NOMO-1 treated with DMSO at 0.1 percent for 48 hours (cell line): Measurements from ENCODE around the gene RAB10.
"Not testable (repeated sequence)": the region's sequence is repeated elsewhere in the genome, so short reads cannot be mapped to it uniquely, and the experiment has no call there.

Experiments used
- DNase-seq: peaks from one replicate; lab custom pipeline; 2025; ENCODE audit not compliant: unreplicated experiment; lab: John Stamatoyannopoulos, UW

The RAB10 gene

DNA sequence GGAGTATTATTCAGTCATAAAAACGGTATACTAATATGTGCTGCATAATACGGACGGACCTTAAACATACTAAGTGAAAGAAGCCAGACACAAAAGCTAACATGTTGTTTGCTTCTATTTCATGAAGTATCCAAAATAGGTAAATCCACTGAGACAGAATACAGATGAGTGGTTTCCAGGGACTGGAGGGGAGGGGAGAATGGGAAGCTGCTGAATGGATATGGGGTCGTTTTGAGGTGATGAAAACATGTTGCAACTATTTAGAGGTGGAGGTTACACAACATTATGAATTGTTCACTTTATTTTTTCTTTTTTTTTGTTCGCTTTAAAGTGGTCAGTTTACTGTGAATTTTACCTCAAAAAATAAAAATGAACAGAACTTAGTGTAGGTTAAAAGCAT, 52.9 kb downstream of the RAB10 start:
- DNase-seq = no peak

DNA sequence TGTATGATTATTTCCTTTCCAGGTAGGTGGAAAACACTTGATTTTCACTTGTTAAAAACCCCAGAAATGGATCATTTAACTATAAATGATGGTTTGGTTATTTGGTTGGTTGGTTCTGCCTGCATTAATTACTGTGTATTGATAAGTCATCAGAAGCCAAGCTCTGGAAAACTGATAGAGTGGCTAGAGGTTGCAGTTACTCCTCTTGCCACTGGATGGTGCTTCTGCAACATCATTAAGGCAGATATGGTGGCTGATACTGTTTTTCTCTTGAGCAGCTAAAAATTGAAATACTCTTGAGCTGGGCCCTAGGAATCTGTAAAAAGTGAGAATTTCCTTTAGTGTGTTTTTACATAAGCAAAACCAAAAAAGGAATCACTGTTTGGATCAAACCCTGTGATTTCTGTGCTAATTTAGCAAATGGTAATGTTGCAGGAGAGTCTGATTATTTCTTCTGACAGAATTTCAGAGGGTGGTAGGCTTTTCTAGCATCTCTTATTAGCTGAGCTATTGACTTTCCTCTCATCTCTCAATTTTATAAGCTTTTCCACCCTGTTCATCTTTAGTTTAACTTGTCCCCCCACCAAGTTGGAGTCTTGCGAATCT, 54.3 kb downstream of the RAB10 start:
- DNase-seq = peak; percentile 28

DNA sequence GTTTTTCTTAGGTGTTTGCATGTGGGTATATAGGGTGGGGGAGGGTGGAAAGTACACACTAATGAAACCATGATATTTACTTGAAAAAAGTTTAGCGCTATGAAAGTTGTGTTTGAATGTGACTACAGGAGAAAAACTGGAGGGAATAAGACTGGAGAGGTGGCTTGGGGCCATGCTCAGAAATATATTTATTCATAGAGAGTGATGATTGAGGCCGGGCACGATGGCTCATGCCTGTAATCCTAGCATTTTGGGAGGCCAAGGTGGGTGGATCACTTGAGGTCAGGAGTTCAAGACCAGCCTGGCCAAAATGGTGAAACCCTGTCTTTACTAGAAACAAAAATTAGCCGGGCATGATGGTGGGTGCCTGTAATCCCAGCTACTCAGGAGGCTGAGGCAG, 55.0 kb downstream of the RAB10 start:
- not testable (repeated sequence) for DNase-seq

DNA sequence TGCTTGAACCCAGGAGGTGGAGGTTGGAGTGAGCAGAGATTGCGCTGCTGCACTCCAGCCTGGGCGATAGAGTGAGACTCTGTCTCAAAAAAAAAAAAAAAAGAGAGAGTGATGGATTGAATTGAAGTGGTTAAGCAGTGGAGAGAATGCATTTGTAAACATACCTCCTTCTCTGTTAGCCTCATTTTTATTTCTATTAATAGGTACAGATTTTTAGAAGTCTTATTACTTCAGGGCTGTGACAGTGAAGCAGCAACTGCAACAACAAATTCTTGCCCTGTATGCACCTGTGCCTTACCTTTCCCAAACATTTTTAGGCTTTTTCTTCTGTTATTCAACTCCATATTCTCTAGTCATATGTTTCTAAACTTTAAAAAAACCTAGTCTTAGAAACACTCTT, 55.5 kb downstream of the RAB10 start:
- no peak for DNase-seq

DNA sequence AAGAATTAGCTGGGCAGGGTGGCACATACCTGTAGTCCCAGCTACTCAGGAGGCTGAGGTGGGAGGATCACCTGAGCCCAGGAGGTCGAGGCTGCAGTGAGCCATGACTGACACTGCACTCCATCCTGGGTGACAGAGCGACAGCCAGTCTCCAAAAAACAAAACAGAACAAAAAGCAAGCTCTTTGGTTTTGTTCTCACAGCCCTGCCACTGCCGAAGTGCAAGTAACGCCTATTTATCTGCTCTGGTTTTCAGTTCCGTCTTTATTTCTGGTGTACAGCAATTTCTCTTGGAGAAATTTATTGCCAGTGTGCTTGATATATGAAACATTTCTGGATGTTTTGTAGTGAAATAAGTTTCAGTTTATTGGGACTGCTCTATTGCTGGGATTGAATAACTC, 61.9 kb downstream of the RAB10 start:
- peak; percentile 36 for DNase-seq

DNA sequence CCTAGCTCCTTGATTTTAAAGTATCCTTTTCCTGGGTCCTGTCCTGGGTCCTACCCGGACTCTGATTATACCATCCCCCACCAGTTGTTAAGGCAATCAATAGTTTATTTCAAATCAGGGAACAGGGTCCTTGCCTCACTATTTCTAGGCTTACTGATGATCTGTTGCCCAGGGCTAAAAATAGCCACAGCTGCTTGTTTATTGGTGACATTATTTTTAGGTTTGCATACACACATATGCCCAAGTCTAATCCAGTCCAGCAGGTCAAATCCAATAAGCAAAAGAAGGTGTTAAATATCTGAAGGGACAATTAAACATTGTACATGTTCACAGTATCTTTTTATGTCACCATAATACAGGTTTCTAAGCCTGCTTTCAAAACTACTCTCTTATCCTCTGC, 66.0 kb downstream of the RAB10 start:
- DNase-seq = no peak

DNA sequence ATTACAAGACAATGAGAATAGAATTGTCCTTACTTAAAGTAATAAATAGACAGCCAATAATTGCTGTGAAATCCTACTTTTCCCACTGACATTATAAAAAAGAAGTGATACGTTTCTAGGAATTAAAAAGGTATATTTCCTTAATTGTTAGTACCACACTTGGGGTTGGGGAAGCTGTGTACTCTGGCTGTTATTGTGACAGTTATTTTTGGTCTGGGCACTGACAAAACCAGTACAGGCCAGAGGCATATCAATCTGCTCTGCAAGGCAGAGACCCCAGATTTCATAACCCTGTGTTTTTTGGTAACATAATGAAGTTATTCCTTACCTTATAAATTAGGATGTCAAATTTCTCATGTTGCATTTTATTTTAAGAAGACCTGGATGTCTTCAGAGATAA, 66.5 kb downstream of the RAB10 start:
- no peak for DNase-seq

DNA sequence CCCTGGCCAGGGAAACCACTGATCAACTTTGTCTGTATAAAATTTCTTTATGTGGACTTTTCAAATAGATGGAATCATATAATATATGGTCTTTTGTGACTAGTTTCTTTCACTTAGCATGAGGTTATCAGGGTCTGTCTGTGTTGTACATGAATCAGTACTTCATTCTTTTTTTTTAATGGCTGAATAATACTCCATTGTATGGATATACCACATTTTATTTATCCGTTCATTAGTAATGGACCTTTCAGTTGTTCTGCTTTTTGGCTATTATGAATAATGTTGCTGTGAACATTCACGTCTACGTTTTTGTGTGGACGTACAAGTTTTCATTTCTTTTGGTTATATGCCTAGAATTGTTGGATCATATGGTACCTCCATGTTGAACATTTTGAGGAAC, 69.9 kb downstream of the RAB10 start:
- DNase-seq = no peak

DNA sequence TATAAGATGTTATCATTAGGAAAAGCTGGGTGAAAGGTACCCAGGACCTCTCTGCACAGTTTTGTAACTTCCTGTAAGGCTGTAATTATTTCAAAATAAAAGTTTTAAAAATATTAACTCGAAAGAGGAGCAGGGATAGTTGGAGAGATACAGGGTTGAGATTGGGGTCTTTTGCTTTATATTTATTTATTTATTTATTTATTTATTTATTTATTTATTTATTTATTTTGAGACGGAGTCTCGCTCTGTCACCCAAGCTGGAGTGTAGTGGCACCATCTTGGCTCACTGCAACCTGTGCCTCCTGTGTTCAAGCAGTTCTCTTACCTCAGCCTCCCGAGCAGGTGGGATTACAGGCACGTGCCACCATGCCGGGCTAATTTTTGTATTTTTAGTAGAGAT, 74.8 kb downstream of the RAB10 start:
- not testable (repeated sequence) for DNase-seq

DNA sequence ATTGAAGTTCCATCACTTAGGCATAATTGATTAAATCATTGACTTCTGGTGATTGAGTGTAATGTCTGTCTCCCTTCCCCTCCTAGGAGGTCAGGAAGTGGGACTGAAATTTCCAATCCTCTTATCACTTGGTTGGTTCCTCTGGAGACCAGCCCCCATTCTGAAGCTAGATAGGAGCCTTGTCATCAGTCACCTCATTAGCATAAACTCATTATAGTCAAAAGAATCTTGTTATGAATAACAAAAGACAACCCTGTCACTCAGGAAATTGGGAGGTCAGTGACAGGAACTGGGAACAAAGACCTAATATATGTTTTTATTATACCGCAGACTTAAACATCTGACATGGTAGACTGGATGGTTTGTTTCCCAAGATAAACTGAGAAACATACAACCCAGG, 78.3 kb downstream of the RAB10 start:
- no peak for DNase-seq

DNA sequence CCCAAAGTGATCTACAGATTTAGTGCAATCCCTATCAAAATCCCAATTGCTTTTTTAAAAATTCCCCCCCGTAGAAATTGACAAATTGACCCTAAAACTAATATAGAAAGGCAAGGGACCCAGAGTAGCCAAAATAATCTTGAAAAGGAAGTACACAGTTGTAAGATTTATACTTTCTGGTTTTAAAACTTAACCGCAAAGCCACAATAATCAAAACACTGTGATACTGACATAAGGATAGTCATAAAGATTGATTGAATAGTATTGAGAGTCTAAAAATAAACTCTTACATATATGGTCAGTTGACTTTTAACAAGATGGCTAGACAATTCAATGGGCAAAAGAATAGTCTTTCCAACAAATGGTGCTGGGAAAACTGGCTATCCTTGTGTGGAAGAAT, 80.3 kb downstream of the RAB10 start:
- peak; percentile 25 for DNase-seq

DNA sequence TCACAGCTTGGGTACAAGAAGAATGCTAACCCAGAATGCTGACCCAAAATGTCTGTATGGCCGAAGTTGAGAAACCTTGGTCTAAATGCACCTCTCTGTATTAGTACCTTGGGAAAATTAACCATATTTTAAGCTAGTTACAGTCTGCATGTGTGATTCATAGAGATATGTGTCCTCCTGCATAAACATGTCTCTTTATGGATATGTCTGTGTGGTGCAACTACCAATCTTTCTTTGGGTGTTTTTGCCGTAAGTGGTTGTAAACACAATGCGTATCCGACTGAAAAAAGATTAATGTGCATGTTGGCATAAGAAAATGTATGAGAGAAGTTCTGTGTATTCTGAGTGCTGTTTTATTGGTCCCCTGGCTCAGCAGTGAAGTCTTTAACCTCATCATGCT, 84.8 kb downstream of the RAB10 start:
- DNase-seq = no peak

DNA sequence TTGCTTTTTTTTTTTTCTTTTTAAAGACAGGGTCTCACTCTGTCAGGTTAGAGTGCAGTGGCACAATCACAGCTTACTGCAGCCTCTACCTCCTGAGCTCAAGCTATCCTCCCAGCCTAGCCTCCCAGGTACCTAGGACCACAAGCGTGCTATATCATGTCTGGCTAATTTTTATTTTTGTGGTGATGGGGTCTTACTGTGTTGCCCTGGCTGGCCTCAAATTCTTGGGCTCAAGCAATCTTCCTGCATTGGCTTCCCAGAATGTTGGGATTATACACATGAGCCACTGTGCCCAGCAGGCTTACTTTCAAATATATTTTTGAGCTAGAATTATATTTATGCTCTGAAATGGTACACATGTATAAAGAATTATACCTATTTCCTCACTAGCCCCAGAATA, 85.6 kb downstream of the RAB10 start:
- DNase-seq = no peak

DNA sequence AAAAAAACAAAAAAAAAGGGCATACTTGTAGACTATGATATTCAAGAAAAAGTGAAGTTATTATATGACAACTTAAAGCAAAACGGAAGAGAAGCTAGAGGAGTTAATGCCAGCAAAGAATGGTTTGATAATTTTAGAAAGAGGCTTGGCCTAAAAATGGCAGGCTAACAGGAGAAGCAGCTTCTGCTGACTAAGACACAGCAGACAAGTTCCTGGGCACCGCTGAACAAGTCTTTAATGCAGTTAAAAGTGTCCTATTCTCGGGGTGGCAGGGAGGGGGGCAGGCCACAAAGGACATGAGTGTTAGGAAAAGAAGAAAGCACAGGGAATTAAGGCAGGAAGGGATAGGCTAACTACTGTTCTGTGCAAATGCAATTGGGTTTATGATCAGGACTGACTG, 88.7 kb downstream of the RAB10 start:
- DNase-seq = no peak

DNA sequence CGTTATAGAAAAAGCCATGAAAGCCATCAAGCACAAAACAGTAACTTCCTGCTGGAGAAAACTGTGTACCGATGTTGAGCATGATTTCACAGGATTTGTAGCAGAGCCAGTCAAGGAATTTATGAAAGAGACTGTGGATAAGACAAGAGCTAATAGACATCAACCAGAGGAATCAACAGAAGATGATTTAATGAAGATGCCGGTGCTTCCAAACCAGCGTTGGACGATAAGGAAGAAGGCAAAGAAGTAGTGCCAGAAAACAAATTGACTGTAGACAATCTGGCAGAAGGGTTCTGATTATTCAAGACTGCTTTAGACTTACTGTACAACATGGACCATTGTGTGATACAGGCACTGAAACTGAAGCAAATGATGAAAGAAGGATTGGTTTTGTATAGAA, 89.5 kb downstream of the RAB10 start:
- DNase-seq = no peak

DNA sequence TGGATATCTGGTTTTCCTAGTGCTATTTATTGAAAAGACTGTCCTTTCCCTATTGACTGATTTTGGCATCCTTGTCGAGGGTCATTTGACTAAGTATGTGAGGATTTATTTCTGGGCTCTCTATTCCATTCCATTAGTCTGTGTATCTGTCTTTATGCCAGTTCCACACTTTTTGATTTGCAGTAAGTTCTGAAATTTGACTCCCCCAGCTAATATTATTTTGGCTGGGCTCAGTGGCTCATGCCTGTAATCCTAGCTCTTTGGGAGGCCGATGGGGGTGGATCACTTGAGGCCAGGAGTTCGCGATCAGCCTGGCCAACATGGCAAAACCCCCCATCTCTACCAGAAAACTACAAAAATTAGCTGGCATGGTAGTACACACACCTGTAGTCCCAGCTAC, 92.2 kb downstream of the RAB10 start:
- no peak for DNase-seq

DNA sequence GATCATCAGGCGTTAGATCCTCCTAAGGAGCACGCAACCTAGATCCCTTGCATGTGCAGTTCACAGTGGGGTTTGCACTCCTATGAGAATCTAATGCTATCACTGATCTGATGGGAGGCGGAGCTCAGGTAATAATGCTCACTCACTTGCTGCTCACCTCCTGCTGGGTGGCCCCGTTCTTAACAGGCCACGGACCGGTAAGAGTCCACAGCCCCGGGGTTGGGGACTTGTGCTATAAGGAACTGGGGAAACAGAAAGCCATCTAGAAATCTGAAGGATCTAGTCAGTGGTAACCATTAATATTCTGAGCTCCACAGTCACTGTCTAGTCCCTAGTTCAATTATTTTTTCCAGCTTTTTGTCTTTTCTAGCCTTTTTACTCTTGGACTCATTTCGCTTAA, 94.3 kb downstream of the RAB10 start:
- no peak for DNase-seq

DNA sequence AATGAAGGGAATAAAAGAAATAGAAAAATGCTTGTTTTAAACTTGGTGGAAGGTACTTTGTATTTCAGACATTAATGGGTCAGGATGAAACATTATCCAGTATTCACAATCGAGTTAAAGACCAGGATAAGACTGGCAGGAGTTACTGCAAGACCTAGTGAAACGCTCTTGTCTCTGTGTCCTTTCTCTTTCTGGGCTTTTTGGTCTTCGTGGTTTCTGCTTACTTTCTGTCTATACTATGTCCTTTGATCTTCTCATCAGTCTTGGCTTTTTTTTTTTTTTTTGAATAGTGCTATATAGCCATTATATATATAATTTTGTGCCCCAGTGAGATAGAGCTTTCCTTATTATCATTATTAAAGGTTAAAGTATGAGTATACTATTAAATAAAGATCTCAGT, 96.9 kb downstream of the RAB10 start:
- no peak for DNase-seq

DNA sequence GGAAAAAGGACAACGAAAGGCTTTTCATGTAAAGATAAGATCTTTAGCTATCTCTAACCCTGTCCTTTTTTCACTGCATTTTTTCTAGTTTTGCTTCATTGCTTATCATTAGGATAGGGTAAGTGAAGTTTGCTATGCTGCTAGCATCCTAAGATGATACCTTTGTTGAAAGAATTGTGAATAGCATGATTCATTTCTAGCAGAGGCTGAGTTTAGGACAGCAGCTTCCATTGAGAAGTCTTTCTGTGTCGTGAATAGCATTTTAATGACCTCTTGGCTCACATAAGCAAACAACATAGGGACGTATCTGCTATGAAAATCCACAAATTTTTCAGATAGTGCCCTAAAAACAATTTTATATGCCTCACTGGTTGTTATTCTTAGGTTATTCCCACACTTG, 102.6 kb downstream of the RAB10 start:
- DNase-seq = no peak

DNA sequence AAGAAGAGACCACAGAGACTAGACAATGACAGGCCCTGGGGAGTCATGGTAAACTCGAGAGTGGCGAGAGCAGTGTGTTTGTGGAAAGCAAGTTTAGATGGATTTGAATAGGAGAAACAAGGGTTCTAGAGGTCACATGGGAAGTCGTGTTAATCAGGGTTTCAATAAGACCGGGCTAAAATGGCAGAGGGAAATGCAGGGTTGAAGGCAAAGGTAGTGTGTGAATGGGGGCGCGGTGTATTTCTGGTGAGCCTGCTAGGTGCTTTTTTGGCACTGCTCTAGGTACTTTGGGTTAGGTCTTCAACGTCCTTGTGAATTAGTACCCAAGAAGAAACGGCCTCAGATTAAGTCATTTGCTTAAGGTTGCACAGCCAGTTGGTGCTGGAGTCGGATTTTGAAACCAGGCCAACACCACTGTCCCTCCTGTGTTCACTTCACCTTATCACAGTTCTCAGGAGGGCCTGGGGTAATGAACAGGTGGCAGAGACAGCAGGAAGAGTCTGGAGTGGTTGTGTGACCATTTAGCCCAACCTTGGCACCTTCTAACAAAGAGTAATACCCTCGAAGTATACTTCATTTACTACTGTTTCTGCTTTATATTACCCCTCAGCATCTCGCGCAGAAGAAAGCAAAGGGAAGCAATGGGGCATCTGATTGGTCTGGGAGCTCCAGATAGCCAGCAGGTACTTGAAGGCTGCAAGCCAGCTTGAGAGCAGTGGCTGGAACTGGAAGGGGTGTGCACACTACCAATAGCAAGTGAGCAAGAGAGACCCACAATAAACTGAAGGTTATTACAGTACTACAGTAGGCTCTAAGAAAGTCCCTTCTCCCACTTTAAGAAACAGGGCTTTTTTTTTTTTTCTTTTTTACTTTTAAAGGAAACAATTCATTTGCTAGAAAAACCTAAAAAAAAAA, 105.6 kb downstream of the RAB10 start:
- DNase-seq = no peak

DNA sequence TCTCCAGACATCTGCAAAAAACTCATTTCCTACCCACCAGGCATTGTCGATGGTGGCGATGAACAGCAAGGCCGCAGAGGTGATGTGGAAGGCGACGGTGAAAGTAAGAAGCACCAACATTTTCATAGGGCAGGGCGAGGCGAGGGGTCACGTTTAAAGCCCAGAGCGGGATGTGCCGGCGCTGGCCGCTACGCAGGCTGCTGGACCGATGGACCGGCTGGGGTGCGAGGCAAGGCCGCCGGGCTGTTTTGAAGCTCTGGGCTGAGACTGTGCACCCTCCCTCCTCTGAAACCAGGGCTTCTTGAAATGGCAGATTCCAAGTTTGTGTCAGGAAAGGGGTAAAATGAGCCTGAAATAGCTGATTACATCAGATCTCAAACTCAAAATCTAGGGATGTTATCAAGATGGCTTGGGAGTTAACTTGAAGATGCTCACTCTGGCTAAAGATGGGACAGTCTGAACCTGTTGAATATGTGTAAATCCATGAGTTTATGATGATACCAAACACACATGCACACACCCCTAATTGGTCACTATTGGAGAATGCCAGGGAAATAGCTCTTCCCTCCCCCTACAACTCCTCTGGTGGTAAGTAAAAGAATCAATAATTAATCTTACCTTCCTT, 107.4 kb downstream of the RAB10 start:
- DNase-seq = no peak

DNA sequence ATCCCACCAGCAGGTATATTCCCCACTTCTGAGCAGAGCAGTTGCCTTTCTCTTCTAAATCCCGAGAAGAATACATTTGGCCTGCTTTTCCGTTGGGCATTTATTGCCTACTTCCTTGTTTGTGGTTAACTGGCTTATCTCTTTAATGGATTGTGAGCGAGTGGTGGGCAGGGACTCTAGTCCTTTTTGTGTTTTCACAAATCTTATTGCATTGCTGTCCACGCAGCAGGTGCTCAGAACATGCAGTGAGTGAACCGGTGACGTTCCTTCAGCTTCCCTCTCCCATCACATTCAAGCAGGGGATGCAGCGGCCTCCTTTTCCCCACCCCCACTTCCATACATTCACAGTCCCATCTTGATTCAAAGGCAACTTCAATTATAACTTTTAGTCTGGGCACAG, 110.1 kb downstream of the RAB10 start:
- DNase-seq = peak; percentile 53
